Measurements from ENCODE around the gene CEBPZ. TPM values are rescaled to one million over a fixed set of nuclear protein-coding genes. Genes with fewer than 3 reads are reported as not detected.

Gene CEBPZ
- total and polyA plus RNA-seq, 2 of the 13 experiments (the other 11 are each of a cell fraction or from before 2014, with no cell fraction given), result 14.4 to 117 TPM

GRCh38 chr2:37244755-37245154 lies 13.4 kb upstream of the CEBPZ start (continued):
- TF ChIP-seq ZNF503 (CRISPR knock-in tag; IDR thresholded peaks at IDR 0.05) (no peak), TSC22D2 (CRISPR knock-in tag; IDR thresholded peaks at IDR 0.05; ENCODE audit: borderline replicate concordance) (no peak), POLR2A (IDR thresholded peaks at IDR 0.05; ENCODE audit: insufficient read depth in 1 of 2, low read depth in 2 of 2, low read length in 2 of 2) (no peak), DMAP1 (CRISPR knock-in tag; IDR thresholded peaks at IDR 0.05) (no peak), ZNF512 (CRISPR knock-in tag; IDR thresholded peaks at IDR 0.05) (no peak), HNF1A (IDR thresholded peaks at IDR 0.05; ENCODE audit: low read depth) (no peak), HNF1A (CRISPR knock-in tag; IDR thresholded peaks at IDR 0.05; ENCODE audit: borderline replicate concordance) (no peak), ZNF574 (CRISPR knock-in tag; IDR thresholded peaks at IDR 0.05) (no peak), PLRG1 (conservative IDR thresholded peaks at IDR 0.05) (no peak)
